HG03135 (cell line): ENCODE measurements around the gene GATA3.
"Not testable (repeated sequence)": the region's sequence is repeated elsewhere in the genome, so short reads cannot be mapped to it uniquely, and the experiment has no call there.

Experiments used
- ATAC-seq: cut with Tn5 transposase; IDR thresholded peaks from one replicate; pipeline ENCODE4 v1.9.1; 2021; ENCODE audit warnings: mild to moderate bottlenecking, moderate library complexity; ENCODE audit not compliant: unreplicated experiment

GATA3 gene

DNA sequence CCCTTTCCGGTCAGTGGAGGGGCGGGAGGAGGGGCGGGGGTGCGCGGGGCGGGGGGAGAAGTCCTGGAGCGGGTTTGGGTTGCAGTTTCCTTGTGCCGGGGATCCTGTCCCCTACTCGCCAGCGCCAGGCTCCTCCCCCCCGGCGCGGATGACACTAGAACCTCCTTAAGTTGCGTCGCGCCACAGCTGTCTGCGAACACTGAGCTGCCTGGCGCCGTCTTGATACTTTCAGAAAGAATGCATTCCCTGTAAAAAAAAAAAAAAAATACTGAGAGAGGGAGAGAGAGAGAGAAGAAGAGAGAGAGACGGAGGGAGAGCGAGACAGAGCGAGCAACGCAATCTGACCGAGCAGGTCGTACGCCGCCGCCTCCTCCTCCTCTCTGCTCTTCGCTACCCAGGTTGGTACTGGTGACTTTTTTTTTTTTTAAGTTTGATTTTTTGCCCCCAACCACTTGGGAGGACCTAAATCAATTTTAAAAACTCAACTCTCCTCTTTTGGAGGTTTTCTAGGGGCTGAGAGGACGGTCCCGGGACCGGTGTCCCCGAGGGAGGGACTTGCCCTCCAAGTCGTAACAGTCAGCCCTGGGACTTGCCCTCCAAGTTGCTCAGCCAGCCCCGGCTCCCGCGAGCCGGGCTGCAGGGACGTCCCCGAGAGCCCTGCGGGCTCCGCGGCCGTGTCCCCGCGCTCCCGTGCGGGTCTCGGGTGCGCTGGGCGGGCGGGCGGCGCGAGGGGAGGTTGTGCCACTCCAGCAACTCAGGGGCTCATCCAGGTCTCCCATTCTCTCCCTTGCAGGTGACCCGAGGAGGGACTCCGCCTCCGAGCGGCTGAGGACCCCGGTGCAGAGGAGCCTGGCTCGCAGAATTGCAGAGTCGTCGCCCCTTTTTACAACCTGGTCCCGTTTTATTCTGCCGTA lies at the start of gene GATA3:
GATA3 (plus strand) TSS at position 195 of the 914 bp plus-strand sequence. CDS start 968 bp downstream, outside the sequence.
- peak; percentile 35 for ATAC-seq

DNA sequence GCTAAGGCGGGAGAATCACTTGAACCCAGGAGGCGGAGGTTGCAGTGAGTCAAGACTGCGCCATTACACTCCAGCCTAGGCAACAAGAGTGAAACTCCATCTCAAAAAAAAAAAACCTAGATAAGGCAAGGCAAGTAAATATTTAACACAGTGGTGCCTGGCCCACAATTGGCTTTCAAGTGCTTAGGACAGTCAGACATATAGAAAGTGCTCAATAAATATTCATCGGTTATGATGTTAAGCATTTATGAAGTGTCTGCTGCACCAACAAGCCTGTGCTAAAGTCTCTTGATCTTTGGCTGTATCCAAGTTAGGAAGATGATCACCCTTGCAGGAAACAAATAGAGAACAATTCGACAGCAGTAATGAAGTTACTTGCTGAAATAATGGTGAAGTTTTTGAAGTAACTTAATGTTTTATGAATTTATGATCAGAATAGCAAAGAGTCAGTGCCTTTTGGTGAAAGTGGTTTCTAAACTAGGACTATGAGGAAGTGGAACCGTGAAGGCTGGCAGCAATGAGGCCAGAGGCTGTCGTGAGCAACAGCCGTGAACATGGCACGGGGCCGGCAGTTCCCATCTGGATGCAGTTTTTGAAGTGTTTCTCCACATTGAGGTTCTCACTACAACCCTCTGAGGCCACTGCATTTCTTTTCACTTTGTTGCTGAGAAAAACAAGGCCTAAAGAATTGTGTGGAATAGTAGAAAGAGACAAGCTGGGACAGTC lies 48.1 kb upstream of the GATA3 start:
- ATAC-seq, result no peak

DNA sequence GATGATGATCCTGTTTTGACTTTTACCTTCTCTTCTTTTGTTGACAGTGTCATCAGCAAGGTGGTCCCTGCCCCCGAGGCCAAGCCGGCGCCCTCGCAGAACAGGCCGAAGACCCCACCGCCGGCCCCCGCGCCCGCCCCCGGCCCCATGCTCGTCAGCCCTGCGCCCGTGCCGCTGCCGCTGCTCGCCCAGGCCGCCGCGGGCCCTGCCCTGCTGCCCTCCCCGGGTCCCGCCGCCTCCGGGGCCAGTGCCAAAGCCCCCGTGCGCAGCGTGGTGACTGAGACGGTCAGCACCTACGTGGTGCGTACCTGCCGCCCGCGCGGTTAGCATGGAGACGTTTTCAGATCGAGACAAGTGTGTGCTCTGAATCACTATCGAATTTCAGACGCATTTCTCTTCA lies 45.5 kb upstream of the GATA3 start:
- no peak for ATAC-seq

DNA sequence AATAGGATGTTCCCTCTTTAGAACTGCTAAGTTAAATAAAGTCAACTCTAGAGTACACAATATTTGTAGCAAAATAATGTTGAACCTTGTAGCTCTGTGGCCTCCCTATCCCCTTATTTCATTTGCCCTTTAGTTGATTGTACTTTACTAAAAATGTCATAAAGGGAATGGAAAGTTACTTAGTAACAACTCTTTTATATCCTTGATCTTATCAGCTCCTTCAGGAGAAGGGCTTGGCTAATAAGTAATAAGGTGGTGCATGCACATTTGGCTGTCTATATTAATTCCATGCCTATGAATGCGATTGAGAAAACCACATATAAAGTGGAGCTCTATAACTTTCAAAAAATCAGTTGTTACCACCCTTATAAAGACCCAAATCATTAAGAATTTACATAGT lies 41.5 kb upstream of the GATA3 start:
- ATAC-seq, result no peak

DNA sequence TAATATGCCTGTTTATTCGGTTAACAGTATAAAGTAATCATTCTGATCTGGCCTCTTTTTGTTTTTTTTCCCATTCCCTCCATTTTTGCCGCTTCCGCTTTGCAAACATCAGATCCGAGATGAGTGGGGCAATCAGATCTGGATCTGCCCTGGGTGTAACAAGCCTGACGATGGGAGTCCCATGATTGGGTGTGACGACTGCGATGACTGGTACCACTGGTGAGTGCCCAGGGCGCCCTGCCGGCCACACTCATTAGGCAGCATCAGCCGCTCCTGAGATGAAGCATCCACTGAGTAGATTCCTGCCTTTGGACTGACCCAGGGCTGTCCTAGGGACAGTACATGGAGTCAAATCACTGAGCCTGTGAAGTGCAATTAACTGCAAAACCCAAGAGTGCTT lies 40.9 kb upstream of the GATA3 start:
- no peak for ATAC-seq

DNA sequence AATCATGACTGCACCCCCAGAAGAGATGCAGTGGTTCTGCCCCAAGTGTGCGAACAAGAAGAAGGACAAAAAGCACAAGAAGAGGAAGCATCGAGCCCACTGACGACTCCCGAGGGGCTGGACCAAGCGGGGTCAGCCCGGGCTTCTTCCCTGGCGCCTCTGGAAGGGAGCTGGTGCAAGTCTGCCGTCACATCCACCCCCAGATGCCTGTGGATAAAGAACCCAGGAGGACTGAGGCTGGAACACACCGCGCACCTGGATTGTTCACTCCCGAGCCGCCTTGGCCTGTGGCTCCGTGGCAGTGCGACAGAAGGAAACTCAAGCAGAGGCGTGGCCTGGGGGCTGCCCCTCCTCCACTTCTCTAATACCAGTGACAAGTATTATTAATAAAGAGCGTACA lies 39.8 kb upstream of the GATA3 start:
- ATAC-seq, result no peak

DNA sequence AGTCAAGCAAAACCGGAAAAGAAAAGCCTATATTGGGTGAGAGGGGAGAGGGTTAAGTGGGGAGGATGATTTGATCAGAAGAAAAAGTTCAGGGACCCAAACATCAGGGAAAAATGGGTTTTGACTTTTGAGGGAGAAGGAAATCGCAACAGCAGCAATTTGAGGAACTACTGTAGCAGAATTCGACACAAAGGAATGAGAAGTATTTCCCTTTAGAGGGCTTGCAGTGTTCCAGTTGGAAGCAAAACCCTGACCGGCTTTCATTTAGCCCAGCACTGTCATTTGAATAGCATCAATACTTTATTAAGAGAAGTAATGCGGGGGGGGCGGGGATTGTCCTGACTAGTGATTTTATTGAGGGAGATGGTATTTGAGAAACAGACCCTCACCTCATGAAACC lies 37.2 kb upstream of the GATA3 start:
- no peak for ATAC-seq

DNA sequence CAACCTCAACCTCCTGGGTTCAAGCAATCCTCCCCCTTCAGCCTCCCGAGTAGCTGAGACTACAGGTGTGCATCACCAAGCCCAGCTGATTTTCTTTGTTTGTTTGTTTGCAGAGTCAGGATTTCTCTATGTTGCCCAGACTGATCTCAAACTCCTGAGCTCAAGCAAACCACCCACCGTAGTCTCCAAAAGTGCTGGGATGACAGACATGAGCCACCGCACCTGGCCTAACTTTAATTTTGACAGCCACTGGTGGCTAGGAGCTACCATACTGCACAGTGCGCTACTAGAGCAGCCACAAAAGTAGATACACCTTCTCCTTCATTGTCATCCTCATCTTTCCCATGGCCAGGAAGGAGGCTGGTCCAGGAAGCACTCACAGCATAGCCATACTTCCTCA lies 31.2 kb upstream of the GATA3 start:
- no peak for ATAC-seq

DNA sequence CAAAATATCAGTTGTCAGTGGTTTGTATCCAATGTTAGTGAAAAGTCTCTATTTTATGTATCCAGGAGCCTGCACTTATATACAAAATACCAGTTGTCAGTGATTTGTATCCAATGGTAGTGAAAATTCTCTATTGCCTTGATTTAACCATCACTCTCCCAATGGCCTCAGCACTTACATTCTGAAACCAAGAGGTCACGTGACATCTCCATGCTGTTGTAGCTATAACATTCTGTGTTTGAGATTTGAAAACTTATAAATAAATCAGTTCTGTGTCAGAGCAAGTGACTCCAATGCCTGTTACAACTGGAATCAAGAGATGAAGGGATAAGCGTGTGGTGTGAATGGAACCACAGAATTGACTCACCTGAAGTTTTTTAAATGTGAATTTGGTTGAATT lies 30.6 kb upstream of the GATA3 start:
- ATAC-seq, result no peak

DNA sequence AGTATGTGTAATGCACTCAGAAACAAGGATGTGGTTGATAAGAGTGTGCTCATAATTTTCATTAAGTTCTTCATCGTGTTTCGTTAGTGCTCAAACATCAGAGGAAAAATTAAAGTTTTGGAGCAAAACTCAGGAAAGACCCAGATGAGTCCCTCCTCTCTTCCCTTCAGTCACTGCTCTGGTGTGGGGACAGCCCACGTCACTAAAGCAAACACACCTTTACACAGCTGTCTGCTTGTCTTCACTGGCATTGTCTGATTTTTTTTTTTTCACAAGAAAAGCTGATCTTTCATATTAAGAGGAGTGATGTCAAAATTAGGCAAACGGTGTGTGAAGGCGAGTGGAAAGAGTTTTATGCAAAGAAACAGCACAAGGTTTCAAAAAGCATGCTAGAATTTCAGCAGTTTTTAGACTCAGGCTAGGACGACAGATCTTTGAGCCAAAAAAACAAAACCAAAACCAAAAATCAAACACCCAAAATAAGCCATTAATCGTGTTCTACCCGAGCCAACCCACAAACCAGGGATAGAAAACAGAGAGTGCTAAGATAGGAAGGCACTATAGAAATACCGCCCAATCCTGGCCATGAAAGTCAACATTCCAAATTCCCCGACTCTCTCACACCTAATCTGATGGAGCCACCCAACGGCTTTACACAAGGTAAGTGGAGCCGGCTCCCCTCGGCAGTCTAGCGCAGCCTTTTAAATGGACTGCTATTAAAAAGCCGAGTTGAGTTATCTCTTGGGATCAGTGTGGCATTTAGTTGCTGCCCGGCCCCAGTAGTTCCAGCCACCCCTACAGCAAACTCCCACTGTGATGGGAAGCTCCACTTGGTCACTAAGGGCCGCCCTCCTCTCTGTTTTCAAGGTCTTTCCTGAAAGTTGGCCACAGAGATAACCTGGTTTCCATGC lies 27.9 kb upstream of the GATA3 start:
- ATAC-seq, result no peak

DNA sequence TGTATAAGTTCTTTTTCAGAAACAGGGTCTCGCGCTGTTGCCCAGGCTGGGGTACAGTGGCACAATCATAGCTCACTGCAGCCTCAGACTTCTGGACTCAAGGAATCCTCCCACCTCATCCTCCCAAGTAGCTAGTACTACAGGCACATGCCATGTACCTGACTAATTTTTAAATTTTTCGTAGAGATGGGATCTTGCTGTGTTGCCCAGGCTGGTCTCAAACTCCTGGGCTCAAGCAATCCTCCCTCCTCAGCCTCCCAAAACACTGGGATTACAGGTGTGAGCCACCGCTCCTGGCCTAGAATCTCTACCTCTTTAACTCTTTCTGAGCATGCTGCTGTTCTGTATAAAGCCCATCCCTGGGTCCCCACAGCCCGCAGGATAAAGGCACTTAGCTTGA lies 23.3 kb upstream of the GATA3 start:
- not testable (repeated sequence) for ATAC-seq

DNA sequence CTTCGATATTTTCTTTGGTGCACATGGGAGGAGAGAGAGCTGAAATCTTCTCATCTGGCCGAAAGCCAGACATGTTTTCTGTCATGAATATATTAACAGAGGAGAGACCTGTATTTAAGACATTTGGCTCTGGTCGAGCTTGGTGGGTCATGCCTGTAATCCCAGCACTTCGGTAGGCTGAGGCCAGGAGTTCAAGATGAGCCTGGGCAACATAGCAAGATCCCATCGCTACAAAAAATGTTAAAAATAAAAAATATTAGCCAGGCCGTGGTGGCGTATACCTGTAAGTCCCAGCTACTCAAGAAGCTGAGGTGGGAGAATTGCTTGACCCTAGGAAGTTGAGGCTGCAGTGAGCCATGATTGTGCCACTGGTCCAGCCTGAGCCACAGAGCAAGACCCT lies 21.9 kb upstream of the GATA3 start:
- ATAC-seq, result no peak

DNA sequence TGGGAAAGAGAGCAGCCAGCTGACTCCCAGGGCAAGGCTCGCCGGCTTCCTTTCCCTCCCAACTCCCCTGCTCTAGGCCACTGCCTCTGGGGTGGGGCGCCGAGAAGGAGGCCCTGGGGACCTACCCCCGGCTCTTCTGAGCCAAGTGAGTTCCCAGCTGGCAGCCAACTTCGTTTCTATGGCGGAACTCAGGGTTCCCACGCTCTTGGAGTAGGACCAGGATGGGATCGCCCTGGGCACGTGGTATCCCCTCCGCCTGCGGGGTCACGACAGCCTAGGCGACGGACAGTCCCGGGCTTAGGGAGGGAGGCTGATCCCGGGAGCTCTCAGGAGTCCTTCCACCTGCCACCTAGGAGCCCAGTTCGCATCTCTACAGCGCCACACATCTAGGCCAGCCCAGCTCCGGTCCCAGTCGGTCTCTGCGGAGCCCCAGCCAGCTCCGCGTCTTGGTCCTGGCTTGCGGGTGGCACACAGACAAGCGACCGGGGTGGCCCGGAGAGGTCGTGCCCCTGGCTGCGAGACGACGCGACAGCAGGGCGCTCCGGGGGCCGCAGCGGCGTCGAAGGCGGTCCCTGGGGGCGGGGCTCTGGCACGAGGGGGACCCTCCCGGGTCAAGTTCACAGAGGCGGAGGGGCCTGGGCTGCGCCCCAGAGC lies 20.5 kb upstream of the GATA3 start:
- ATAC-seq, result no peak

DNA sequence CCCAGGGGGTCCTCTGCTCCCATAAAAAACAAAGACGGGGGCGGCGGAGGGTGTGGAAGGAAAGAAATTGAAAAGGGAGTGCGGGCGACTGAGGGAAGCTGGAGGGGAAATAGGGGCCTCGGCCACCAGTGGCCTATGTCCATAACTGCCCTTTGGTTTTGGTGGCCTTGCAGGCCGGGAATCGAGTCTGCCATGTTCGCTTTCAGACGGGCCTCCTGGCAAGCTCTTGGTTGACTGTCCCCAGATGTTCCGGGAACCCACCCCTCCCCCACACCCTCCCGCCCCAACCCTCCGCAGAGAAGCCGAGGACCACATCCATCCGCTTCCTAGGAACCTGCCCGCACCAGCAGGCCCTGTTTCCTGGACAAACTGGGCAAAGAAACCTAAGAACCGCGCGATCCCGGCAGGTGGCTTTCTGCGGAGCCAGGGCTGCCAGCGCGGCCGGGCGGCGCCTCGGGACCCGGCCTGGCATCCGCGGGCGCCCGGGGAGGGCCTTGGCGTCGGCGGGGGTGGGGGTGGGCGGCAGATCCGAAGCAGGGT lies 20.0 kb upstream of the GATA3 start:
- no peak for ATAC-seq

DNA sequence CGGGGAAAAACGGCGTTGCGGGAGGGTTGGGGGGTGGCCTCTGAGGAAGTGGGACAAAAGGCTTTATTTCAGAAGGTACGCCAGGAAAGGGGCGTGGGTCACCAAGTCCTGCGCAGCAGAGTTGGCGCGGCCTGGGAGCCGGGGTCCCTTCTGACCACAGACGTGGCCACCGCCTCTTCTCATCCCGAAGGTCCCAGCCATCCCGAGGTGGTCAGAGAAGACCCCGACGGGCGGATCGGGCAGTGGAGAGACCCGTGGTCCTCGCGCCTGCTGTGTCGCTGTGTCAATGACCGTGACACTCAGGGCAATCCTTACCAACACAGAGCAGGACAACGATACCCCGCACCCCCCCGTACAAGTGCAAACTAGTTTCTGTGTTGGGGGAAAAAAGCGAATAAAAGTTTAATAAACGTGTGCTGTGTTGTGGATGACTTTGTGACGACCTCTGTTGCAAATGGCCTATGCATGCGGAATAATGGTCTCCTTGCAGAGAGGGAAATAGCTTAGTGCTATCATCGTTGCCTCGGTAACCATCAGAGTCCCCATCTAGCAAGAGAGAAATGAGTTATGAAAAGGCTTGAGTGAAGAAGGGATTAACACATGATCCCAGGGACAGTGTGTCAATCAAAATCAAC lies 19.4 kb upstream of the GATA3 start:
- no peak for ATAC-seq

DNA sequence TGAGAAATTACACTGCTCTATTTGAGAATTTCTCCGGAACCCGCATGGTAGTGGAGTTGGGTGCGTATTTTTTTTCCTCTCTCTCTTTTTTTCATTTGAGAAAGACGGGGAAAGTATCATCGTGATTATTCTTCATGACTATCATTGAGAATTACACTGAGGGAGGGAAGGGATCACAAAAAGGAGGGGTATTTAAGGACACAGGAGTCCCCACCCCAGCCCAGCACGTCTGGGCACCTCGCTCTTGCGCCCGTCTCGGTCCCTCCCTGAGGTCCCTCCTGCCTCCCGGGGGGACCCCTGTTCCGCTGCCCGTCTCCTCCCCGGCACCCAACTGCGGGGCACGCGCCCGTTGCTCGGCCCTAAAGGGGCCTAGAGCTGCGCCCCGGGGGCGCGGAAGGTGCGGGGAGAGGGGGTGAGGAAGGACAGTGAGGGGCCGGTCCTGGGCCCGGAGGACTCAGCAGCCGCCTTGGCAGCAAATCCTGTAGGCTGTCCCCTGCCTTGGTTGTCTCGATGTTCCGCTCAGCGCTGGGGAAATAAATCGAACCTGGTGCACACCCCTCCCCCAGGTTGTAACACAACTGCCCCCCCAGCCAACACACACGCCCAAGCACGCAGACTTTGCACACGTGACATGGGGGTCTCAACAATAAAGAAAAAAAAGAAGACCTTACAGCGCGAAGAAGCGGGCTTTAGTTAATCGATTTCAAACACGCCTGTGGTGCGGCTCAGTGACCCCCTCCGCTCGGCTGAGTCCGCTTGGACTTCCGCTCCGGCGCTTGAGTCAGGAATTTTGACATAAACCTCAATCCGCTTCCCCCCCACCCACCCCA lies 18.6 kb upstream of the GATA3 start:
- ATAC-seq, result no peak

DNA sequence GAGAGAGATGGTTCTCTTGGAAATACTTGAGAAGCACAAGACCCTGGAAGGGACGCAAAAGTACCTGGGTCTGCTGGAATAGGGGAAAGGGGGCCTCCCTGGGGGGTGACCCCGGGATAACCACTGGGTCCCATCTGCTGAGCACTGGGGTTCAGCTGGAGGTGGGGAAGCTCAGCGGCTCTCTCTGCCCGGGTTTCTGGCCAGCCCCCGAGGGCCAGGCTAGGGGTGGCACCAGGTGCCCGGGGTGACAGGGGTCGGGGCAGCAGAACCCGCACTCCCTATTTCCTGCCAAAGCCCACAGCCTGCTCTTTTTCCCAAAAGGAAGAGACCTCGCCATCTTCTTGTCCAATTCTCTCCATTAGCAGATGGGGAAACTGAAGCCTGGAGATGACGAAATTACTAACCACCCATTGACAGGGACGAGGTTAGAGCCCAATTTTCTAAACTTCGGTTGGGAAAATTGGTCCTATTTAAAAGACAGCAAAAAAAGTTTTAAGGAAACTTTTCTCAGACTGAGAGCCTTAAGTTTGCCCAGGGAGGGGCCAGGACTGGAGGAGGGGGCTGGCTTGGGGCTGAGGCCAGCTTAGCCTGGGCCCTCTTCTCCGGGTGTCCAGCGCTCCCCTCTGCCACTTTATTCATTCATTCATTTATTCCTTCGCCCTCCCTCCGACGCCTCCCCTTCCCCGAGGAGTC lies 17.8 kb upstream of the GATA3 start:
- ATAC-seq, result no peak

DNA sequence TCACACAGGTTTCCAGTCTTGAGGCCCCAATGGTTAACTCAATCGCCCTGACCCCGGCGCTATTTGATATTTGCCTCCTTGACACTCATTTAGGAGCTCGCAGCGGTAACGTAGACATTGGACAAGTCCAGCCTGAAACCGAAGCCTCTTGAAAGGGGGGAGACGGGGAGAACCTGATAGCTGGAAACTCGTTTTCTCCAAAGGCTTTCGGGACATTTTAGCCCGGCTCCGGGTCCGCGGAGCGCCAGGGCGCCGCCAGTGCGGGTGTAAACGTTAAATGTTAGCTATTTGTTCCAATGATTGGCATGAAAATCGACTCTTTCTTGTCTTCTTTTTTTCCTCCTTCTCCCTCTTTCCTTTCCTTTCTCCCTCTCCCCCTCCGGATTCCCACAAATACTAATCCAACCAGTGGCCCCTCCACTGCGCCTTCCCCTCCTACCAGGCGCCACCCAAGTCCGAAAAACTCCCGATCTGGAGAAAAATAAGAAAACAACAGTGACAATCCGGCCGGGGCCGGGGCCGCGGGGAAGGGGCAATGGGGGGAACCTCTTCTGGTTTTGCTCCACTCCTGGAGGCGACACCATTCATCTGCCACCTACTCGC lies 17.2 kb upstream of the GATA3 start:
- no peak for ATAC-seq
